Natural killer cell (primary cell): ENCODE measurements around the gene CSNK1E. TPM values are rescaled to one million over a fixed set of nuclear protein-coding genes. Genes with fewer than 3 reads are reported as not detected.

ENCODE experiments used
- ATAC-seq, 3 donors: fragments of 150-1000 bp in 2 of 3; fragments of 200-7000 bp in 1 of 3; cut with Tn5 transposase; 1 replicate in 1 of 3; 2 replicates in 2 of 3; pipeline ENCODE4 v1.10.0; 2021; ENCODE audit warnings: mild to moderate bottlenecking in 2 of 3, moderate library complexity in 2 of 3
- DNase-seq, 2 donors: peaks; one replicate each; pipeline versions ENCODE4 v3.0.0 to v3.0.0-alpha.2; 2013 to 2021; ENCODE audit warnings: mixed read lengths in 1 of 2
- H3K27ac ChIP-seq: one replicate; pipeline ENCODE4 v1.5.1; 2013; ENCODE audit warnings: mild to moderate bottlenecking, low read length
- H3K27me3 ChIP-seq: one replicate; pipeline ENCODE4 v1.6.1; 2013; ENCODE audit warnings: low read length; ENCODE audit not compliant: control insufficient read depth, insufficient read depth
- H3K36me3 ChIP-seq: one replicate; pipeline ENCODE4 v1.6.1; 2013; ENCODE audit warnings: low read length; ENCODE audit not compliant: control insufficient read depth, insufficient read depth
- H3K4me1 ChIP-seq: one replicate; pipeline ENCODE4 v1.6.1; 2013; ENCODE audit warnings: low read length; ENCODE audit not compliant: control insufficient read depth, insufficient read depth
- H3K4me3 ChIP-seq: one replicate; pipeline ENCODE4 v1.5.1; 2013; ENCODE audit warnings: low read length
- H3K9me3 ChIP-seq: one replicate; pipeline ENCODE4 v1.6.1; 2013; ENCODE audit warnings: low read length; ENCODE audit not compliant: control insufficient read depth, insufficient read depth
- H3K27ac Mint-ChIP-seq, 2 donors: one replicate each; pipeline ENCODE4 v1.8.0; 2022; ENCODE audit warnings: mild to moderate bottlenecking in 2 of 2, mixed read lengths in 2 of 2, moderate library complexity in 1 of 2
- H3K27me3 Mint-ChIP-seq, 2 donors: one replicate each; pipeline ENCODE4 v1.8.0; 2022; ENCODE audit warnings: low read depth in 2 of 2, mixed read lengths in 2 of 2
- H3K36me3 Mint-ChIP-seq: one replicate; pipeline ENCODE4 v1.8.0; 2022; ENCODE audit warnings: mixed read lengths
- H3K4me1 Mint-ChIP-seq, 2 donors: one replicate each; pipeline ENCODE4 v1.8.0; 2022; ENCODE audit warnings: mixed read lengths in 2 of 2
- H3K4me3 Mint-ChIP-seq: one replicate; pipeline ENCODE4 v1.8.0; 2022; ENCODE audit warnings: mild to moderate bottlenecking, moderate library complexity, mixed read lengths
- H3K9me3 Mint-ChIP-seq, 2 donors: one replicate each; pipeline ENCODE4 v1.8.0; 2022; ENCODE audit warnings: mixed read lengths in 2 of 2
- WGBS: methylation state at CpG from one replicate; pipeline ENCODE4 v1.1.7; 2013; ENCODE audit warnings: missing lambda C conversion rate; ENCODE audit not compliant: insufficient coverage; 5-methylcytosine and 5-hydroxymethylcytosine counted together
- intact Hi-C: fragments of 100-400 bp; cut with micrococcal nuclease; formaldehyde crosslinking; loops from one replicate; pipeline ENCODE4 v1.14.2; 2022
- total RNA-seq, 4 donors: library from RNA; stranded (reverse); fragments of 120-200 nt in 1 of 4; gene quantifications; one replicate each; pipeline versions ENCODE4 v1.2.3 to v1.2.4, GENCODE V29; 2013 to 2022
- TF ChIP-seq, protein P1 (sequence below): fragments of 200-600 bp; IDR thresholded peaks from one replicate; pipeline ENCODE4 v1.8.0; 2022; ENCODE audit warnings: antibody characterized with exemption

Gene CSNK1E
- total RNA-seq, 3 donors from 2014 or later (not counting 1 experiment from before 2014, with no cell fraction given), result 126 to 178 (median 149) TPM

DNA sequence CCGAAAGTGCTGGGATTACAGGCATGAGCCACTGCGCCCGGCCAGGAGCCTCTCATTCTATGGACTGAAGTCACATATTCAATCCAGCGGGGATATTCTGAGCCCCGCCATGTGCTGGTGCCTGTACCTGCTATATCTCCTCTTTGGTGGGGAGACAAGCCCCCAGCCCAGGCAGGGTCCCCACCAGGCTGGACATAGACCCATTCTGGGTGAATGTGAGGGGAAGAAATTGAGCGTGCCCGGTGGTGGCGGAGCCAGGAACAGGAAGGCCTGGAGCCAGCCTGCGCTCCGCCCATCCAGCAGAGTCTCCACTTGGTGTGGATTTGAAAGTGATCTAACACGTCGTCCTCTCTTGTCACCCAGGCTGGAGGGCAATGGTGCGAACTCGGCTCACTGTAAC lies 38.0 kb upstream of the CSNK1E start:
- Mint-ChIP-seq H3K4me1 (no peaks in the 10 kb centered on the region), H3K9me3 (no peaks in the 10 kb centered on the region), H3K4me3 (no peak overlapping the region), H3K36me3 (no peaks in the 10 kb centered on the region), H3K27ac (no peak overlapping the region), H3K27me3 (no peaks in the 10 kb centered on the region)
- intact Hi-C loops, result no loop called here
- no peak for ATAC-seq
- H3K4me3 ChIP-seq, result no peak overlapping the region
- H3K27me3 ChIP-seq, result no peaks in the 10 kb centered on the region
- H3K27ac ChIP-seq, result no peak overlapping the region
- peaks cover 2% of the 10 kb centered on the region for H3K36me3 ChIP-seq
- TF ChIP-seq, protein P1, sequence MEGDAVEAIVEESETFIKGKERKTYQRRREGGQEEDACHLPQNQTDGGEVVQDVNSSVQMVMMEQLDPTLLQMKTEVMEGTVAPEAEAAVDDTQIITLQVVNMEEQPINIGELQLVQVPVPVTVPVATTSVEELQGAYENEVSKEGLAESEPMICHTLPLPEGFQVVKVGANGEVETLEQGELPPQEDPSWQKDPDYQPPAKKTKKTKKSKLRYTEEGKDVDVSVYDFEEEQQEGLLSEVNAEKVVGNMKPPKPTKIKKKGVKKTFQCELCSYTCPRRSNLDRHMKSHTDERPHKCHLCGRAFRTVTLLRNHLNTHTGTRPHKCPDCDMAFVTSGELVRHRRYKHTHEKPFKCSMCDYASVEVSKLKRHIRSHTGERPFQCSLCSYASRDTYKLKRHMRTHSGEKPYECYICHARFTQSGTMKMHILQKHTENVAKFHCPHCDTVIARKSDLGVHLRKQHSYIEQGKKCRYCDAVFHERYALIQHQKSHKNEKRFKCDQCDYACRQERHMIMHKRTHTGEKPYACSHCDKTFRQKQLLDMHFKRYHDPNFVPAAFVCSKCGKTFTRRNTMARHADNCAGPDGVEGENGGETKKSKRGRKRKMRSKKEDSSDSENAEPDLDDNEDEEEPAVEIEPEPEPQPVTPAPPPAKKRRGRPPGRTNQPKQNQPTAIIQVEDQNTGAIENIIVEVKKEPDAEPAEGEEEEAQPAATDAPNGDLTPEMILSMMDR, result no peak
- H3K4me1 ChIP-seq, result peaks cover 6% of the 10 kb centered on the region
- H3K9me3 ChIP-seq, result no peaks in the 10 kb centered on the region
- DNase-seq, result no peak
- WGBS, result 95% methylated on average over 14 of the region's 14 CpGs

DNA sequence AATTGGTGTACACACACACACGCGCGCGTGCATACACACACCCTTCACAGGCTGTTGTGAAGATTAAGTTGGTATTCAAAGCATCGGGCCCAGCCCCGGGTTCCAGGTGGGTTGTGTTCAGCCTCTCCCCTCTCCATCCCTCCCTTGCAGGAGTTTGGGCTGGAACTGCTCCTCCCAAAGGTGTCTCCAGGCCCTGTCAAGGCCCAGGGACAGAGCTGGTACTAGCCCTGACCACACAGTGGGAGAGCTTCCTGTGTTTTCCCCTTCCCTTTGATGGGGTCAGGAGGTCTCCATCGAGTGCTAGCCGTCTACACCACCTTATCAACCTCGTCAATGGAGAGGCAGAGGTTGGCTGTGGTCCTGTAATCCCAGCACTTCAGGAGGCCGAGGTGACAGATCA lies 36.5 kb upstream of the CSNK1E start:
- no peak overlapping the region for H3K4me3 Mint-ChIP-seq
- no peak overlapping the region for H3K27ac ChIP-seq

DNA sequence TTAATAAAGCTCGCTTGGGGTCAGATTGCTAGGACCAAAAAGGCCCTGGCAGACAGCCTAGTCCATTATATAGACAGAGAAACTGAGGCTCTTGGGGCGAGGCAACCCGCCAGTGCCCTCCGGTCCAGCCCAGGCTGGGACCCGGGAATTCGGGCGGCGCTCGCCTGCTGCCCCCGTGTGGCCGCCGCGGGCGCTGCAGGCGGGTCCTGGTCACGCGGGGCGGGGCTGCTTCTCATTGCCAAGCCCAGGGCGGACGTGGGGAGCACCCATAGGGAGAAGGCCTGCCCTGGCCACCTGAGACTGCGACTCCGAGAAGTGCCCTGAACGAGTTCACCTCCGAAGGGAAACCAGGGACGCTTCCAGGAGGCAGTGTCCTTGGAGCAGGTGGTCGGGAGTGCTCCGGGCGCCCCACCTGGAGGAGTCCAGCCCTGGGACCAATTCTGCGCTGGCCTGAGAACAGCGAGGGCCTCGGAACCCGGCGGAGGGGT lies 36.0 kb upstream of the CSNK1E start:
- WGBS, result 35% methylated on average over 33 of the region's 33 CpGs
- H3K9me3 Mint-ChIP-seq, result no peaks in the 10 kb centered on the region
- TF ChIP-seq, protein P1, result peak; percentile 95

More for the DNA sequence above, 36.5 kb upstream of the CSNK1E start:
- intact Hi-C loops, result loop anchor here (1.0 kb wide), 3 partner anchors 55 to 301 kb away; no protein-coding TSS in a partner anchor
- Mint-ChIP-seq H3K4me1 (no peaks in the 10 kb centered on the region), H3K9me3 (no peaks in the 10 kb centered on the region), H3K27ac (no peak overlapping the region), H3K27me3 (no peaks in the 10 kb centered on the region), H3K36me3 (no peaks in the 10 kb centered on the region)
- no peak for ATAC-seq
- H3K9me3 ChIP-seq, result no peaks in the 10 kb centered on the region
- no peak overlapping the region for H3K4me3 ChIP-seq
- 80% methylated on average over 6 of the region's 10 CpGs for WGBS
- no peak for DNase-seq
- H3K4me1 ChIP-seq, result peaks cover 6% of the 10 kb centered on the region
- TF ChIP-seq, protein P1, result no peak
- H3K27me3 ChIP-seq, result no peaks in the 10 kb centered on the region
- H3K36me3 ChIP-seq, result peaks cover 2% of the 10 kb centered on the region

DNA sequence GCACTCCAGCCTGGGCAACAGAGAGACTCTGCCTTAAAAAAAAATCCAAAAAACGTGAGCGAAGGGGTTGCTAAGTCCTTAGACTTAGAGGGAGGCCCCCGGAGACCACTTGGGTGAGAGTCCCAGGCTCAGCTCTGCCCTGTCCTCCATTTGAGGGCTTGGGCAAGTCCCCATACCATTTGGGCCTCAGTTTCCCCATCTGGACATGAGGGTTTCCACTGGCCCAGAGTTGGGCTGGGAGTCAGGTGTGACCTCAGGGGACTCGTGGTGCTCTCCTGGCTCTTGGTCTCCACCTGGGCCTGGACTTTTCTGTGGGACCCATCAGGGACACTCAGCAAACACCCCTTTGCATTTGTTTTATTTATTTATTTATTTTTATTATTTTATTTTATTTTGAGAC lies 35.2 kb upstream of the CSNK1E start:
- no peak overlapping the region for H3K27ac Mint-ChIP-seq
- 85% methylated on average over 4 of the region's 4 CpGs for WGBS
- TF ChIP-seq, protein P1, result no peak

More for the DNA sequence above, 36.0 kb upstream of the CSNK1E start:
- Histone ChIP-seq H3K4me1 (peaks cover 6% of the 10 kb centered on the region), H3K9me3 (no peaks in the 10 kb centered on the region), H3K36me3 (peaks cover 2% of the 10 kb centered on the region), H3K27ac (no peak overlapping the region), H3K27me3 (no peaks in the 10 kb centered on the region), H3K4me3 (no peak overlapping the region)
- peak; percentile 89 to 99 (median 95) for ATAC-seq
- Mint-ChIP-seq H3K4me3 (no peak overlapping the region), H3K27ac (no peak overlapping the region), H3K36me3 (no peaks in the 10 kb centered on the region), H3K4me1 (no peaks in the 10 kb centered on the region), H3K27me3 (no peaks in the 10 kb centered on the region)
- peak; percentile 77 to 79 for DNase-seq
- intact Hi-C loops, result loop anchor here (1.0 kb wide), 3 partner anchors 55 to 301 kb away; no protein-coding TSS in a partner anchor

More for the DNA sequence above, 35.2 kb upstream of the CSNK1E start:
- Mint-ChIP-seq H3K4me1 (peaks cover 0 to under 1% of the 10 kb centered on the region in 2 donors), H3K9me3 (no peaks in the 10 kb centered on the region), H3K27me3 (no peaks in the 10 kb centered on the region), H3K36me3 (no peaks in the 10 kb centered on the region), H3K4me3 (no peak overlapping the region)
- ATAC-seq (no peak), DNase-seq (no peak)
- intact Hi-C loops, result no loop called here
- Histone ChIP-seq H3K9me3 (no peaks in the 10 kb centered on the region), H3K4me1 (peaks cover 6% of the 10 kb centered on the region), H3K36me3 (peaks cover 2% of the 10 kb centered on the region), H3K27me3 (no peaks in the 10 kb centered on the region), H3K4me3 (no peak overlapping the region), H3K27ac (no peak overlapping the region)
